Breast epithelium (tissue), 3 donors: ENCODE measurements around the gene TCOF1.

Experiments
- CTCF ChIP-seq, 3 donors: fragments of 450-650 bp; IDR thresholded peaks; one replicate each; pipeline ENCODE4 v1.5.1; 2016 to 2017; ENCODE audit warnings: antibody characterized with exemption in 3 of 3, mild to moderate bottlenecking in 3 of 3, moderate library complexity in 3 of 3
- POLR2AphosphoS5 ChIP-seq, 3 donors: sonication (generic); formaldehyde crosslinking; IDR thresholded peaks; one replicate each; pipeline ENCODE4 v1.6.1; 2017; ENCODE audit warnings: antibody characterized with exemption in 3 of 3

GRCh38 chr5:150328515-150328914 lies 29.0 kb upstream of the TCOF1 start:
- TF ChIP-seq CTCF (IDR thresholded peaks at IDR 0.05) (no peak), POLR2AphosphoS5 (IDR thresholded peaks at IDR 0.05) (no peak)
